Left ventricle myocardium inferior (tissue), 1 donor: ENCODE data around the gene SLC12A3. TPM values are rescaled to one million over a fixed set of nuclear protein-coding genes. Genes with fewer than 3 reads are reported as not detected.

Experiments used
- DNase-seq: peaks from one replicate; pipeline ENCODE4 v3.0.0-alpha.2; 2020
- H3K27ac ChIP-seq: fragments of 200-600 bp; replicated peaks from 2 replicates; pipeline ENCODE4 v1.8.0; 2021
- H3K27me3 ChIP-seq: fragments of 200-600 bp; 2 replicates; pipeline ENCODE4 v1.8.0; 2021; ENCODE audit warnings: low read depth
- H3K36me3 ChIP-seq: fragments of 200-600 bp; 2 replicates; pipeline ENCODE4 v1.8.0; 2021
- H3K4me1 ChIP-seq: fragments of 200-600 bp; 2 replicates; pipeline ENCODE4 v1.8.0; 2021
- H3K4me3 ChIP-seq: fragments of 200-600 bp; 2 replicates; pipeline ENCODE4 v1.8.0; 2021; ENCODE audit warnings: mild to moderate bottlenecking, moderate library complexity
- H3K9me3 ChIP-seq: fragments of 200-600 bp; replicated peaks from 2 replicates; pipeline ENCODE4 v1.8.0; 2021
- intact Hi-C: fragments of 100-400 bp; cut with micrococcal nuclease; formaldehyde crosslinking; loops from one replicate; pipeline ENCODE4 v1.11.0; 2022
- total RNA-seq: library from RNA; stranded (reverse); fragmentation: NEBNext Ultra II Directional; extraction: Animal tissue kit (Norgen Biotek cat#: 25700); gene quantifications from one replicate; pipeline ENCODE4 v1.2.1, GENCODE V29; 2021
- TF ChIP-seq, protein P1 (sequence below): fragments of 200-600 bp; IDR thresholded peaks from 2 replicates; pipeline ENCODE4 v1.8.0; 2021; ENCODE audit warnings: antibody characterized with exemption, mild to moderate bottlenecking, borderline replicate concordance
- donor health status: DM: no; HTN: yes; CAD: no; lungs with severe emphysema.

The SLC12A3 gene
- total RNA-seq, 1 donor from 2014 or later, result not detected

DNA sequence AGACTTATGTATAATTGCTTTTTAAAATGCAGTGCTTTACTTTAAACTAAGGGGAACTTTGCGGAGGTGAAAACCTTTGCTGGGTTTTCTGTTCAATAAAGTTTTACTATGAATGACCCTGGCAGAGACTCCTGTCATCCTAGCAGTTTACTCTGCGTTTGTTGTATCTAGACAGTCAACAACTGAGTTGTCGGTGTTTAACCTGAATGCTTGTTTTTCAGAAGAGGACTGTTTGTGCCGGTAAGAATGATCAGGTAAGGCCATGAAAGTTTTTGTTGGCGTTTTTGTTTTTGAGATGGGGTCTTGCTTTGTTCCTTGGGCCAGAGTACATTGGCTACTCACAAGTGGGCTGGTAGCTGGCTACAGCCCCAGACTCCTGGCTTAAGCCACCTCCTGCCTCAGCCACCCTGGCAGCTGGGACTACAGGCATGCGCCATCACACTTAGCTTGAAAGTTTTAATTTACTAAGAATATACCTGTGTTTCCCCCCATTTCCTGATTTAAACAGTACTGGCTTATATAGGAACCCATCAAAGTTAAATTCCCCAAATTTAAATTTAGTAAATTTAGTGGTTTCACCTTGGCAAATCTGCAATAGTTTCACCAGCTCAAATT, 78.9 kb downstream of the SLC12A3 start:
- Histone ChIP-seq H3K4me3 (no peak overlapping the region), H3K27me3 (no peaks in the 10 kb centered on the region), H3K4me1 (peaks cover 17% of the 10 kb centered on the region), H3K9me3 (no peaks in the 10 kb centered on the region), H3K27ac (no peak overlapping the region), H3K36me3 (peaks cover 74% of the 10 kb centered on the region)
- TF ChIP-seq, protein P1, sequence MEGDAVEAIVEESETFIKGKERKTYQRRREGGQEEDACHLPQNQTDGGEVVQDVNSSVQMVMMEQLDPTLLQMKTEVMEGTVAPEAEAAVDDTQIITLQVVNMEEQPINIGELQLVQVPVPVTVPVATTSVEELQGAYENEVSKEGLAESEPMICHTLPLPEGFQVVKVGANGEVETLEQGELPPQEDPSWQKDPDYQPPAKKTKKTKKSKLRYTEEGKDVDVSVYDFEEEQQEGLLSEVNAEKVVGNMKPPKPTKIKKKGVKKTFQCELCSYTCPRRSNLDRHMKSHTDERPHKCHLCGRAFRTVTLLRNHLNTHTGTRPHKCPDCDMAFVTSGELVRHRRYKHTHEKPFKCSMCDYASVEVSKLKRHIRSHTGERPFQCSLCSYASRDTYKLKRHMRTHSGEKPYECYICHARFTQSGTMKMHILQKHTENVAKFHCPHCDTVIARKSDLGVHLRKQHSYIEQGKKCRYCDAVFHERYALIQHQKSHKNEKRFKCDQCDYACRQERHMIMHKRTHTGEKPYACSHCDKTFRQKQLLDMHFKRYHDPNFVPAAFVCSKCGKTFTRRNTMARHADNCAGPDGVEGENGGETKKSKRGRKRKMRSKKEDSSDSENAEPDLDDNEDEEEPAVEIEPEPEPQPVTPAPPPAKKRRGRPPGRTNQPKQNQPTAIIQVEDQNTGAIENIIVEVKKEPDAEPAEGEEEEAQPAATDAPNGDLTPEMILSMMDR, result no peak
- intact Hi-C loops, result loop anchor here (10.0 kb wide), 1 partner anchor 79 kb away; the partner anchor contains the start of gene SLC12A3
- DNase-seq, result no peak

DNA sequence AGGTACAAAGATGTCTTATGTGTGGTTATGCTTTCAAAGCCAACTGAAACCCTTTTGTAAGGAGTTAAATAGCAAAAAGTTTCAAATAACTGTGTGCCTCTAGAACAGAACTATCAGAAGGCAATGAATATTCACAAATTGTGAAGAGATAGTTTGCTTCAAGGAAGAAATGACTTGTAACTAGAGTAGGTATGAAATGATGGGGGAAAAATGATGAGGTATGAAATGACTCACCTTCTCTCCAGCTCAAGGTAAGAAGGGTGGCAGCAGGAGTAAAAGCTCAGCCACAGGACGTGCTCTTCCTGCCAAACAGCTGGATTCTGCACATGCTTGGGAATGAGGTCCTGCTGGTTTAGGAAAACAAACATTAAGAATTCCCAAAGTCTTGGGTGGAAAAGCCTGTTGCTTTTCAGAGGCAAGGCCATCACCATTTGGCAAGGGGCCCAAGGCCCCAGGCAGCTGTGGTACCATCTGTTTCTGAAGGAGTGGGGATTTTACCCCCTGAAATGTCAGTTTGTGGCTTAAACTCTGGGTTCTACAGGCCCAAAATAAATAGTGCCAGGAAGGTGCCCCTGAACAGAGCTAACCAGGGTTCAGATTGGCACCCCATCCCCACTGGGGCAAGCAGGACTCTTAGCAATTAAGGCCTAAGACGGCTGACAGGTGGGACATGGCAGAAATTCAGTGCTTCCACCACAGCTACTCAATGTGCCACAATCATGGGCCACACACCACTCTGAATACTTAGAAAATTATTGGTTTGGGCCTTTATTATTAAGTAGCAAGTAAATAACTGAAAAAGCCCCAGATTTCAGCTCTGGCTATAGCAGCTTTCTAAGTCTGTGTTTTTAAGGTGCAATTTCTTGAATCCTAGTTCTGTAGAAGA, 80.2 kb downstream of the SLC12A3 start:
- TF ChIP-seq, protein P1, result no peak
- Histone ChIP-seq H3K4me3 (no peak overlapping the region), H3K27ac (no peak overlapping the region), H3K4me1 (peaks cover 9% of the 10 kb centered on the region), H3K36me3 (peaks cover 61% of the 10 kb centered on the region), H3K27me3 (no peaks in the 10 kb centered on the region), H3K9me3 (no peaks in the 10 kb centered on the region)
- no peak for DNase-seq
- intact Hi-C loops, result loop anchor here (10.0 kb wide), 1 partner anchor 80 kb away; the partner anchor contains the start of gene SLC12A3

DNA sequence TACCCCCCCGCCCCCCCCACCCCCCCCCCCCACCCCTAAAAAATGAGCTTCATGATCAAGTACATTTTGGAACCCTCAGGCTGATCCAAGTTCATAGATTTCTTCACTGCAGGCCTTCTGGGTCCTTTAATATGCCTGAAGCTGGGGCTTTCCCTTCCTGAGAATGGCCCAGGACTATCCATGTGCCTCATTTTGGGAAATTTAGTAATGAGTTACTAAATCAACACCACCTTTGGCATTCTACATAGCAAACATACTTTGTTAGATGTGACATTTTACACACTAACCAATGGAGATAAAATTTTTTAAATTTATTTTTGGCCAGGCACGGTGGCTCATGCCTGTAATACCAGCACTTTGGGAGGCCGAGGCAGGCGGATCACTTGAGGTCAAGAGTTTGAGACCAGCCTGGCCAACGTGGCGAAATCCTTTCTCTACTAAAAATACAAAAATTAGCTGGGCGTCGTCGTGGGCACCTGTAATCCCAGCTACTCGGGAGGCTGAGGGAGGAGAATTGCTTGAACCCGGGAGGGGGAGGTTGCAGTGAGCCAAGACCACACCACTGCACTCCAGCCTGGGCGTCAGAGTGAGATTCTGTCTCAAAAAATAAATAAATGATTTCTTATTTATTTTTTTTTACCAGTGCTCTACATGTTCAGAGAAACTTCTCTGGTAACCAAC, 81.0 kb downstream of the SLC12A3 start:
- TF ChIP-seq, protein P1, result no peak
- Histone ChIP-seq H3K9me3 (no peaks in the 10 kb centered on the region), H3K36me3 (peaks cover 53% of the 10 kb centered on the region), H3K4me1 (peaks cover 9% of the 10 kb centered on the region), H3K4me3 (no peak overlapping the region), H3K27ac (peak overlapping the region; percentile 13), H3K27me3 (no peaks in the 10 kb centered on the region)
- no peak for DNase-seq
- intact Hi-C loops, result loop anchor here (10.0 kb wide), 1 partner anchor 81 kb away; the partner anchor contains the start of gene SLC12A3

DNA sequence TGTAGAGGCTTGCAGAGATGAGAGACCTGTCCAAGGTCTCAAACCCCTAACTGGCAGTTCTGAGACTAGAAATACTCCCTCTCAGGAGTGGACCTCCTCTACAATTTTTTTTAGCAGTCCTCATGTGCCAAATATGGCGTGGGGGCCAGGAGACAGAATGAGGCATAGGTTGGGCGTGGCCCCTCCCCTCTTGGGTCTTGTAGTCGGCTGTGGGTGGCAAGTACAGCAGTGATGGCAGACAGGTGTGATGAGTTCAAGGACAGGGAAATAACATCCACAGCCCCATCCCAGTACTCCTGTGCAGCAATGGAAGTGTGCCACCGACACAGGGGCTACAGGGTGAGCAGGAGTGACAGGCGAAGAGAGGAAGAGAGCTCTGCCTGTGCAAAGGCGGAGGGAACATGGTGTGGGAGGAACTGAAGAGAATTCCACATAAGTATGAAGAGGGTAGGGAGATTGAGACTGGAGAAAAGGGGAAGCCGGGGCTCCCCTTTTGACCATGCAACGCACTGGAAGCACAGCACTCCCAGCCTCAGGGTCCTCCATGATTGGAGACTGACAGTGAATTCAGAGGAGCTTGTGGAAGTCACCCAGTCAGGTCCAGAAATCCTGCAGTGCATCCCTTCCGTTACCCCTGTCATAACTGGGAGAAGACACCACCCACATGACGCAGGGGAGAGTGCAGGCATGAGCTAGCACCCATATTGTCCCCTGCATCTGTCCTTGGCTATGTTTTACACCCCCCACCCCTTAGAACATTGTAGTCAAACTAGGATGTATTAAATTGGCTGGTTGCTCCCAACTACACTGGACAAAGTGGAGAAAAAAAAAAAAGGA, 82.0 kb downstream of the SLC12A3 start:
- Histone ChIP-seq H3K9me3 (no peaks in the 10 kb centered on the region), H3K4me3 (no peak overlapping the region), H3K27ac (peak overlapping the region; percentile 13), H3K27me3 (no peaks in the 10 kb centered on the region), H3K36me3 (peaks cover 43% of the 10 kb centered on the region), H3K4me1 (peaks cover 9% of the 10 kb centered on the region)
- intact Hi-C loops, result loop anchor here (10.0 kb wide), 1 partner anchor 82 kb away; the partner anchor contains the start of gene SLC12A3
- TF ChIP-seq, protein P1, result no peak
- no peak for DNase-seq
